Gastrocnemius medialis (tissue), 4 donors: Measurements from ENCODE around the gene C10orf71.

ENCODE experiments used
- CTCF ChIP-seq, 5 experiments: fragments of 450-650 bp in 3 of 5; fragments of 200-600 bp in 2 of 5; sonication (generic) in 2 of 5; IDR thresholded peaks in 4 of 5; conservative IDR thresholded peaks in 1 of 5; 1 replicate in 4 of 5; 2 replicates in 1 of 5; pipeline ENCODE4 v1.5.1; 2016 to 2019; ENCODE audit warnings: antibody characterized with exemption in 5 of 5, mild to moderate bottlenecking in 3 of 5, moderate library complexity in 3 of 5
- POLR2A ChIP-seq, 2 donors: fragments of 450-650 bp; IDR thresholded peaks; one replicate each; pipeline ENCODE4 v1.6.1; 2017; ENCODE audit warnings: antibody characterized with exemption in 2 of 2, mild to moderate bottlenecking in 2 of 2, moderate library complexity in 2 of 2

GRCh38 chr10:49280001-49280408, 19.0 kb upstream of the C10orf71 start:
- TF ChIP-seq CTCF (IDR thresholded peaks at IDR 0.05 in 4 of 5, conservative IDR thresholded peaks at IDR 0.05 in 1 of 5) (no peak), POLR2A (IDR thresholded peaks at IDR 0.05) (no peak)
